ENCODE measurements around the gene SCG5. TPM values are rescaled to one million over a fixed set of nuclear protein-coding genes. Genes with fewer than 3 reads are reported as not detected.

SCG5 gene
- total RNA-seq, 6 experiments from 2014 or later, result 2.6 to 18.3 (median 4.4) TPM

DNA sequence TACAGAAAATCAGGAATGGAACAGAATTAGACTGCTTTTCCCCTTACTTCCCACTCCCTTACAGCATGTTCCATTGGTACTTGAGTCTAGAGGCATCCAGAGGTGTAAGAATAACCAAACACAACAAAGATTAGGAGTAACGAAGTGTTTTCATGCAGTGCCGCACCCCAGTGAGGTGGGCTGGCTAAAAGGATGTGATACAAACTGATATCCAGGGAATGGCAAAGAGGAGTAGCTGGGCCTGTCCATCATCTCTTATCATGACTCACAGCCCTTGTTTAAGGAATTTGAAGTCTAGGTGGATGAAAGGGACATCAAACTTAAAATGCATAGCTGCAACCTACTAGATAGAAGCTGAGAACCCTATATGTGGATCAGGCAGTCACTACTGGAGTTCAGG is 16.4 kb downstream of the SCG5 start:
- H3K4me3 ChIP-seq, result no peak overlapping the region
- H3K9me3 ChIP-seq, result no peaks in the 10 kb centered on the region
- no peak overlapping the region for H3K27ac ChIP-seq
- 82% methylated on average over 2 of the region's 2 CpGs for WGBS (ENCODE audit: insufficient coverage, low coverage, low lambda C conversion rate, missing lambda C conversion rate)
- intact Hi-C loops (cut with DNase I), result no loop called here
- TF ChIP-seq POLR2A (IDR thresholded peaks at IDR 0.05), result no peak
- H3K4me1 ChIP-seq, result peaks cover 0 to 2% (median 0%) of the 10 kb centered on the region in 4 donors
- no peak for ATAC-seq
- H3K36me3 ChIP-seq, result no peaks in the 10 kb centered on the region
- no peaks in the 10 kb centered on the region for H3K27me3 ChIP-seq
- no peak for DNase-seq

DNA sequence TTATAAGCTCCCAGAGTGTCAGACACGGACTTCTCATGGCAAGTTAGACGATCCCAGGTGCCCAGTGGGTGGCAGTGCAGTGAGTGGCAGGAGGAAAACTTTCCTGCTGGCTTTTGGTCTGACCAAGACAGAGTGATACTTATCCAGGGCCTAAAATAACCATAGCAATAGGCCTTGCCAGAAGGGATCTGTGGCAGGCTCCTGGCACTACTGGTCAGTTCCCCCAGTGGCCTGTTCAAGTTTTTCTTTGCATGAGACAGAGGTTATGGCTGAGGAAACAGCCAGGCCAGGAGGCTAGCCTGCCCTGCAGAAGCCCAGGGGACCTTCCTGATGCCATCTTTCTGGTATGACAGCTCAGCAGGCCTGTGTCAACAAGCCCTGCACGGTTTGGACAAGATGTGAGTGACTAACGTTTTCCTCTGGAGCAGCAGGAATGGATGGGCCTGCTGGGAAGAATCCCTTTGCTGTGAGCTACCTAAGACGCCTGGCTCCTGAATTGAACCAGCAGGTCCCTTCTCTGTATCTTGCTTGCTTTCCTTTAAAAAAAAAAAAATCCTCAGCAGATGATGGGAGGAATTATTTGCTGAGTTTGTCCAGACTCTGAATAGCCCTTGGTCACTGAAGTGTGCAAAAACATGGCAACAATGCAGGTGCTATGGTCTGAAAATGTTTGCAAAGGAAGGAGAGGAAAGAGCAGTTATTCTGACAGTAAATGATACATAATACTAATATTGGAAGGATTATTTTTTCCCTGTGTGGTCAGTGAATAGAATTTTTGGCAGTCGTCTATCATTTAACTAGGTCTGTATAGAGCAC is 18.0 kb downstream of the SCG5 start:
- WGBS (ENCODE audit: insufficient coverage, low coverage, low lambda C conversion rate, missing lambda C conversion rate), result 61% methylated on average over 3 of the region's 6 CpGs
- TF ChIP-seq, protein P1, sequence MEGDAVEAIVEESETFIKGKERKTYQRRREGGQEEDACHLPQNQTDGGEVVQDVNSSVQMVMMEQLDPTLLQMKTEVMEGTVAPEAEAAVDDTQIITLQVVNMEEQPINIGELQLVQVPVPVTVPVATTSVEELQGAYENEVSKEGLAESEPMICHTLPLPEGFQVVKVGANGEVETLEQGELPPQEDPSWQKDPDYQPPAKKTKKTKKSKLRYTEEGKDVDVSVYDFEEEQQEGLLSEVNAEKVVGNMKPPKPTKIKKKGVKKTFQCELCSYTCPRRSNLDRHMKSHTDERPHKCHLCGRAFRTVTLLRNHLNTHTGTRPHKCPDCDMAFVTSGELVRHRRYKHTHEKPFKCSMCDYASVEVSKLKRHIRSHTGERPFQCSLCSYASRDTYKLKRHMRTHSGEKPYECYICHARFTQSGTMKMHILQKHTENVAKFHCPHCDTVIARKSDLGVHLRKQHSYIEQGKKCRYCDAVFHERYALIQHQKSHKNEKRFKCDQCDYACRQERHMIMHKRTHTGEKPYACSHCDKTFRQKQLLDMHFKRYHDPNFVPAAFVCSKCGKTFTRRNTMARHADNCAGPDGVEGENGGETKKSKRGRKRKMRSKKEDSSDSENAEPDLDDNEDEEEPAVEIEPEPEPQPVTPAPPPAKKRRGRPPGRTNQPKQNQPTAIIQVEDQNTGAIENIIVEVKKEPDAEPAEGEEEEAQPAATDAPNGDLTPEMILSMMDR (IDR thresholded peaks at IDR 0.05), result no peak
- TF ChIP-seq POLR2A (IDR thresholded peaks at IDR 0.05), result no peak
- no peak overlapping the region for H3K27ac ChIP-seq
- peaks cover 0 to 2% (median 0%) of the 10 kb centered on the region in 4 donors for H3K4me1 ChIP-seq
- no peaks in the 10 kb centered on the region for H3K36me3 ChIP-seq
- no peak overlapping the region for H3K4me3 ChIP-seq
- no peaks in the 10 kb centered on the region for H3K9me3 ChIP-seq
- DNase-seq (no peak), ATAC-seq (peak in 1 of 4 donors; percentile 15)
- intact Hi-C loops (cut with DNase I), result loop anchor here in 1 of 2 donors (10.0 kb wide), 1 partner anchor 275 kb away; no protein-coding TSS in a partner anchor
- H3K27me3 ChIP-seq, result no peaks in the 10 kb centered on the region

GRCh38 chr15:32663671-32664070 is 22.2 kb downstream of the SCG5 start:
- intact Hi-C loops (cut with DNase I), result loop anchor here in 1 of 2 donors (10.0 kb wide), 1 partner anchor 271 kb away; no protein-coding TSS in a partner anchor
- TF ChIP-seq POLR2A (IDR thresholded peaks at IDR 0.05), result no peak
- TF ChIP-seq, protein P1 (IDR thresholded peaks at IDR 0.05), result no peak
- Histone ChIP-seq H3K27me3 (no peaks in the 10 kb centered on the region), H3K4me3 (no peak overlapping the region), H3K4me1 (no peaks in the 10 kb centered on the region), H3K9me3 (no peaks in the 10 kb centered on the region), H3K36me3 (no peaks in the 10 kb centered on the region), H3K27ac (no peak overlapping the region)
- no peak for ATAC-seq
- DNase-seq, result no peak
- WGBS (ENCODE audit: insufficient coverage, low coverage, low lambda C conversion rate, missing lambda C conversion rate), result 82% methylated on average over 2 of the region's 4 CpGs

GRCh38 chr15:32664796-32665195 is 23.3 kb downstream of the SCG5 start:
- no peaks in the 10 kb centered on the region for H3K36me3 ChIP-seq
- no peak for TF ChIP-seq POLR2A (IDR thresholded peaks at IDR 0.05)
- TF ChIP-seq, protein P1 (IDR thresholded peaks at IDR 0.05), result no peak
- ATAC-seq (no peak), DNase-seq (no peak)
- intact Hi-C loops (cut with DNase I), result loop anchor here in 1 of 2 donors (10.0 kb wide), 1 partner anchor 270 kb away; no protein-coding TSS in a partner anchor
- no peaks in the 10 kb centered on the region for H3K9me3 ChIP-seq
- H3K27ac ChIP-seq, result no peak overlapping the region
- H3K27me3 ChIP-seq, result no peaks in the 10 kb centered on the region
- peaks cover 0 to 4% (median 0%) of the 10 kb centered on the region in 4 donors for H3K4me1 ChIP-seq
- no peak overlapping the region for H3K4me3 ChIP-seq

DNA sequence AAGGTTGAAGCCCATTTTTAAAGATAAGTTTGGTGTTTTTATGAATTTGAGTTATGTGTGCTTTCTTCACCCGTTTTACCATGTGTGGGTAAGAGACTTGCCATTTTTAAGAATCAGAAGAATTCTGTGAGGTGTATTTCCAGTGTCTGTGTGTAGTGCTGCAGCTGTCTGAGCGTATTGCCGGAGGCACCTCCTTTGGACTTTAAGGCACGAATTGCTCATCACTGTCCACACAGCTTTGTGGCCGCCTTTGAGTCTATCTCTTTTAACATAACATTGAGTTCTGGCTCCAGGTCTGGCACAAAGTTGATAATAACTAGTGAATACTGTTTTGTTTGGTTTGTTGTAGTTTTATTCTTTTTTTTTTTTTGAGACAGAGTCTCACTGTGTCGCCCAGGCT is 25.8 kb downstream of the SCG5 start:
- intact Hi-C loops (cut with DNase I), result loop anchor here in 1 of 2 donors (10.0 kb wide), 1 partner anchor 267 kb away; no protein-coding TSS in a partner anchor
- no peaks in the 10 kb centered on the region for H3K9me3 ChIP-seq
- ATAC-seq (no peak), DNase-seq (no peak)
- no peak overlapping the region for H3K27ac ChIP-seq
- peaks cover 0 to 15% (median 2%) of the 10 kb centered on the region in 4 donors for H3K4me1 ChIP-seq
- H3K36me3 ChIP-seq, result no peaks in the 10 kb centered on the region
- WGBS (ENCODE audit: insufficient coverage, low coverage, low lambda C conversion rate, missing lambda C conversion rate), result 71% methylated on average over 1 of the region's 6 CpGs
- H3K27me3 ChIP-seq, result no peaks in the 10 kb centered on the region
- H3K4me3 ChIP-seq, result no peak overlapping the region
- no peak for TF ChIP-seq POLR2A (IDR thresholded peaks at IDR 0.05)
- TF ChIP-seq, protein P1 (IDR thresholded peaks at IDR 0.05), result no peak

Measured in right lobe of liver (tissue), 6 donors.